NB4 (cell line): ENCODE measurements around the gene TNFSF8.

Experiments
- CTCF ChIP-seq: IDR thresholded peaks from one replicate; pipeline ENCODE4 v1.5.1; 2012; ENCODE audit warnings: low read depth, low read length
- MYC ChIP-seq: IDR thresholded peaks from 2 replicates; pipeline ENCODE4 v1.6.1; 2011; ENCODE audit warnings: low read depth, low read length
- POLR2A ChIP-seq: IDR thresholded peaks from 2 replicates; pipeline ENCODE4 v1.6.1; 2011; ENCODE audit warnings: mild to moderate bottlenecking; ENCODE audit not compliant: insufficient read length; ENCODE audit errors: extremely low read depth

GRCh38 chr9:114900942-114901802 is 29.2 kb downstream of the TNFSF8 start:
- no peak for TF ChIP-seq CTCF
- no peak for TF ChIP-seq POLR2A
- TF ChIP-seq MYC: no peak
